AG04450 (cell line): ENCODE results near the gene ADM5. TPM values are rescaled to one million over a fixed set of nuclear protein-coding genes. Genes with fewer than 3 reads are reported as not detected.

Experiments
- CTCF ChIA-PET: fragments of 300-600, 350-600 bp; formaldehyde crosslinking; extraction: SDS; loops from one replicate; lab custom pipeline; 2022; ENCODE audit warnings: antibody characterized with exemption, inconsistent platforms; lab: Charles Lee
- POLR2A ChIA-PET: fragments of 350-600 bp; formaldehyde crosslinking; extraction: SDS; loops from one replicate; lab custom pipeline; 2021; ENCODE audit warnings: antibody characterized with exemption, inconsistent platforms; lab: Yijun Ruan, JAX
- DNase-seq: peaks from one replicate; pipeline ENCODE4 v3.0.0-alpha.2; 2011; ENCODE audit warnings: low read depth, low spot score
- H3K27ac ChIP-seq: one replicate; pipeline ENCODE4 v1.5.1; 2012; ENCODE audit warnings: low read depth, low read length, control low read depth
- H3K27me3 ChIP-seq: one replicate; pipeline ENCODE4 v1.6.0; 2012; ENCODE audit warnings: low read length; ENCODE audit not compliant: control insufficient read depth, insufficient read depth
- H3K4me3 ChIP-seq: 2 replicates; pipeline ENCODE4 v1.5.1; 2011; ENCODE audit warnings: mild to moderate bottlenecking, low read depth, low read length, control low read depth
- H3K9me3 ChIP-seq: 2 replicates; pipeline ENCODE4 v1.5.1; 2012; ENCODE audit warnings: low read length; ENCODE audit not compliant: control insufficient read depth, insufficient read depth
- CTCF ChIP-seq: IDR thresholded peaks from 2 replicates; pipeline ENCODE4 v1.5.1; 2011; ENCODE audit warnings: low read depth, low read length, control low read depth, inconsistent platforms
- polyA plus RNA-seq: library from polyadenylated mRNA; depleted of rRNA; stranded (reverse); fragments of >200 nt; gene quantifications from 2 replicates; pipeline ENCODE4 v1.2.3, GENCODE V29; 2011

The ADM5 gene
- polyA plus RNA-seq, 1 experiment: 0.19 TPM

- H3K9me3 ChIP-seq: no peaks in the 10 kb centered on the region; the same call in 1 of the 2 replicates
- no peak for DNase-seq
- ChIA-PET CTCF (no interaction called here), POLR2A (no interaction called here)
- H3K27me3 ChIP-seq: no peaks in the 10 kb centered on the region
- no peak for TF ChIP-seq CTCF
- no peak overlapping the region for H3K27ac ChIP-seq
- H3K4me3 ChIP-seq: no peak overlapping the region
Observed at GRCh38 chr19:49686503-49687088, 2.8 kb upstream of the ADM5 start.

GRCh38 chr19:49687150-49687549 lies 2.2 kb upstream of the ADM5 start:
- Histone ChIP-seq H3K27ac (no peak overlapping the region), H3K4me3 (no peak overlapping the region), H3K27me3 (no peaks in the 10 kb centered on the region), H3K9me3 (no peaks in the 10 kb centered on the region; the same call in 1 of the 2 replicates)
- CTCF ChIA-PET: no interaction called here
- no peak for DNase-seq
- TF ChIP-seq CTCF: no peak
- POLR2A ChIA-PET: no interaction called here

- H3K9me3 ChIP-seq: no peaks in the 10 kb centered on the region; the same call in 1 of the 2 replicates
- POLR2A ChIA-PET: interaction anchor here (3.3 kb wide), 1 partner anchor 11 kb away, joined by 9 read pairs; the partner anchor contains the start of gene PRMT1
- DNase-seq: no peak
- CTCF ChIA-PET: no interaction called here
- H3K4me3 ChIP-seq: no peak overlapping the region
- H3K27ac ChIP-seq: no peak overlapping the region
- H3K27me3 ChIP-seq: no peaks in the 10 kb centered on the region
- no peak for TF ChIP-seq CTCF
Observed at GRCh38 chr19:49687566-49688316, 1.7 kb upstream of the ADM5 start.

GRCh38 chr19:49688531-49689132 lies 762 bp upstream of the ADM5 start:
- DNase-seq: no peak
- no peaks in the 10 kb centered on the region; the same call in 1 of the 2 replicates for H3K9me3 ChIP-seq
- ChIA-PET CTCF (interaction anchor here (0.6 to 3.0 kb wide), 2 partner anchors 8 to 17 kb away, joined by 3 to 14 read pairs; no protein-coding TSS in a partner anchor), POLR2A (interaction anchor here (3.3 kb wide), 1 partner anchor 12 kb away, joined by 9 read pairs; the partner anchor contains the start of gene PRMT1)
- TF ChIP-seq CTCF: no peak
- no peak overlapping the region for H3K27ac ChIP-seq
- H3K27me3 ChIP-seq: no peaks in the 10 kb centered on the region
- H3K4me3 ChIP-seq: no peak overlapping the region
